Activated T-helper 2 cell treated with anti-CD3 and anti-CD28 coated beads, Interferon-gamma antibody, Interleukin-2, Interleukin-4, amounts not matched to agents 10 μg/mL and 5 μg/mL and 100 μg/mL, durations not matched to agents 14 hours and 24 hours and 36 hours (primary cell): ENCODE data around the gene GNG7. TPM values are rescaled to one million over a fixed set of nuclear protein-coding genes. Genes with fewer than 3 reads are reported as not detected.
"Not testable (repeated sequence)": the region's sequence is repeated elsewhere in the genome, so short reads cannot be mapped to it uniquely, and the experiment has no call there.

Experiments
- DNase-seq: peaks from one replicate; pipeline ENCODE4 v3.0.0; 2021; ENCODE audit warnings: low spot score
- H3K27ac Mint-ChIP-seq: one replicate; pipeline ENCODE4 v1.8.0; 2021; ENCODE audit warnings: mixed read lengths
- H3K27me3 Mint-ChIP-seq: one replicate; pipeline ENCODE4 v1.8.0; 2021; ENCODE audit warnings: low read depth, mixed read lengths
- H3K36me3 Mint-ChIP-seq: one replicate; pipeline ENCODE4 v1.8.0; 2021; ENCODE audit warnings: low read depth, mixed read lengths
- H3K4me1 Mint-ChIP-seq: one replicate; pipeline ENCODE4 v1.8.0; 2021; ENCODE audit warnings: low read depth, mixed read lengths
- H3K4me3 Mint-ChIP-seq: one replicate; pipeline ENCODE4 v1.8.0; 2021; ENCODE audit warnings: low read depth, mild to moderate bottlenecking, moderate library complexity, mixed read lengths
- H3K9me3 Mint-ChIP-seq: one replicate; pipeline ENCODE4 v1.8.0; 2021; ENCODE audit warnings: mixed read lengths
- intact Hi-C: fragments of 100-400 bp; cut with micrococcal nuclease; formaldehyde crosslinking; loops from one replicate; pipeline ENCODE4 v1.15.1; 2023
- total RNA-seq: library from RNA; stranded (reverse); gene quantifications from 2 replicates; pipeline ENCODE4 v1.2.3, GENCODE V29; 2022

Gene GNG7
- total RNA-seq, 1 donor from 2014 or later, result 0.16 TPM

- intact Hi-C loops, result no loop called here
- Mint-ChIP-seq H3K36me3 (no peaks in the 10 kb centered on the region), H3K4me1 (no peaks in the 10 kb centered on the region), H3K27me3 (peaks cover 27% of the 10 kb centered on the region), H3K9me3 (no peaks in the 10 kb centered on the region), H3K4me3 (no peak overlapping the region), H3K27ac (no peak overlapping the region)
- DNase-seq, result no peak
Measured at GRCh38 chr19:2592824-2593223, 109.7 kb downstream of the GNG7 start.

GRCh38 chr19:2591537-2592291, 110.8 kb downstream of the GNG7 start:
- DNase-seq, result no peak
- Mint-ChIP-seq H3K27ac (no peak overlapping the region), H3K4me1 (no peaks in the 10 kb centered on the region), H3K4me3 (no peak overlapping the region), H3K9me3 (no peaks in the 10 kb centered on the region), H3K36me3 (no peaks in the 10 kb centered on the region), H3K27me3 (peaks cover 26% of the 10 kb centered on the region)
- intact Hi-C loops, result no loop called here

- Mint-ChIP-seq H3K36me3 (no peaks in the 10 kb centered on the region), H3K9me3 (no peaks in the 10 kb centered on the region)
- intact Hi-C loops, result no loop called here
Measured at GRCh38 chr19:2590630-2591399, 111.7 kb downstream of the GNG7 start.

GRCh38 chr19:2589441-2589840, 113.1 kb downstream of the GNG7 start:
- Mint-ChIP-seq H3K9me3 (no peaks in the 10 kb centered on the region), H3K4me1 (no peaks in the 10 kb centered on the region), H3K4me3 (no peak overlapping the region), H3K27me3 (peaks cover 24% of the 10 kb centered on the region), H3K36me3 (no peaks in the 10 kb centered on the region), H3K27ac (no peak overlapping the region)
- no peak for DNase-seq
- intact Hi-C loops, result no loop called here

More at GRCh38 chr19:2590630-2591399, 111.7 kb downstream of the GNG7 start:
- peaks cover 24% of the 10 kb centered on the region for H3K27me3 Mint-ChIP-seq
- DNase-seq, result no peak
- no peaks in the 10 kb centered on the region for H3K4me1 Mint-ChIP-seq
- no peak overlapping the region for H3K4me3 Mint-ChIP-seq
- H3K27ac Mint-ChIP-seq, result no peak overlapping the region

GRCh38 chr19:2588081-2588777, 114.3 kb downstream of the GNG7 start:
- DNase-seq, result no peak
- peaks cover 4% of the 10 kb centered on the region for H3K9me3 Mint-ChIP-seq
- intact Hi-C loops, result no loop called here
- H3K27me3 Mint-ChIP-seq, result peaks cover 25% of the 10 kb centered on the region
- H3K36me3 Mint-ChIP-seq, result no peaks in the 10 kb centered on the region
- no peak overlapping the region for H3K27ac Mint-ChIP-seq
- H3K4me3 Mint-ChIP-seq, result no peak overlapping the region
- H3K4me1 Mint-ChIP-seq, result no peaks in the 10 kb centered on the region

- H3K27ac Mint-ChIP-seq, result no peak overlapping the region
- H3K4me3 Mint-ChIP-seq, result no peak overlapping the region
- DNase-seq, result no peak
- peaks cover 4% of the 10 kb centered on the region for H3K9me3 Mint-ChIP-seq
- intact Hi-C loops, result no loop called here
- H3K36me3 Mint-ChIP-seq, result no peaks in the 10 kb centered on the region
- peaks cover 21% of the 10 kb centered on the region for H3K27me3 Mint-ChIP-seq
- H3K4me1 Mint-ChIP-seq, result no peaks in the 10 kb centered on the region
Measured at GRCh38 chr19:2587001-2587719, 115.3 kb downstream of the GNG7 start.

GRCh38 chr19:2586196-2586595, 116.3 kb downstream of the GNG7 start:
- intact Hi-C loops, result no loop called here
- Mint-ChIP-seq H3K27me3 (peaks cover 17% of the 10 kb centered on the region), H3K27ac (no peak overlapping the region), H3K4me1 (no peaks in the 10 kb centered on the region), H3K36me3 (no peaks in the 10 kb centered on the region), H3K4me3 (no peak overlapping the region), H3K9me3 (peaks cover 9% of the 10 kb centered on the region)
- DNase-seq, result no peak

GRCh38 chr19:2584002-2584401, 118.5 kb downstream of the GNG7 start:
- intact Hi-C loops, result no loop called here
- H3K27me3 Mint-ChIP-seq, result peaks cover 13% of the 10 kb centered on the region
- DNase-seq, result no peak
- no peak overlapping the region for H3K4me3 Mint-ChIP-seq
- peaks cover 9% of the 10 kb centered on the region for H3K9me3 Mint-ChIP-seq
- no peaks in the 10 kb centered on the region for H3K36me3 Mint-ChIP-seq
- H3K4me1 Mint-ChIP-seq, result no peaks in the 10 kb centered on the region
- no peak overlapping the region for H3K27ac Mint-ChIP-seq

- no peaks in the 10 kb centered on the region for H3K36me3 Mint-ChIP-seq
Measured at GRCh38 chr19:2582984-2583956, 119.2 kb downstream of the GNG7 start.

GRCh38 chr19:2580396-2580795, 122.1 kb downstream of the GNG7 start:
- DNase-seq, H3K9me3 Mint-ChIP-seq, H3K4me1 Mint-ChIP-seq, H3K36me3 Mint-ChIP-seq, intact Hi-C loops, H3K27ac Mint-ChIP-seq, H3K4me3 Mint-ChIP-seq: not testable (repeated sequence)
- peaks cover 19% of the 10 kb centered on the region for H3K27me3 Mint-ChIP-seq

More at GRCh38 chr19:2582984-2583956, 119.2 kb downstream of the GNG7 start:
- intact Hi-C loops, result no loop called here
- Mint-ChIP-seq H3K4me1 (peaks cover 1% of the 10 kb centered on the region), H3K4me3 (no peak overlapping the region), H3K27ac (no peak overlapping the region), H3K9me3 (peaks cover 9% of the 10 kb centered on the region), H3K27me3 (peaks cover 16% of the 10 kb centered on the region)
- no peak for DNase-seq

- no peak for DNase-seq
- Mint-ChIP-seq H3K27ac (no peak overlapping the region), H3K27me3 (peaks cover 17% of the 10 kb centered on the region), H3K4me3 (no peak overlapping the region), H3K9me3 (peaks cover 9% of the 10 kb centered on the region), H3K4me1 (peaks cover 3% of the 10 kb centered on the region), H3K36me3 (no peaks in the 10 kb centered on the region)
- intact Hi-C loops, result loop anchor here (1.0 kb wide), 1 partner anchor 105 kb away; no protein-coding TSS in a partner anchor
Measured at GRCh38 chr19:2579678-2580280, 122.7 kb downstream of the GNG7 start.
